Activated CD4-positive, alpha-beta T cell treated with anti-CD3 and anti-CD28 coated beads, Interleukin-2, Interleukin-4, amounts not matched to agents 100 ng/mL and 50 ng/mL, durations not matched to agents 16 hours and 8 hours (primary cell): ENCODE data around the gene PLCB2.

Experiments used
- DNase-seq: peaks from one replicate; pipeline ENCODE4 v3.0.0-alpha.2; 2020; ENCODE audit warnings: low spot score

The PLCB2 gene

DNA sequence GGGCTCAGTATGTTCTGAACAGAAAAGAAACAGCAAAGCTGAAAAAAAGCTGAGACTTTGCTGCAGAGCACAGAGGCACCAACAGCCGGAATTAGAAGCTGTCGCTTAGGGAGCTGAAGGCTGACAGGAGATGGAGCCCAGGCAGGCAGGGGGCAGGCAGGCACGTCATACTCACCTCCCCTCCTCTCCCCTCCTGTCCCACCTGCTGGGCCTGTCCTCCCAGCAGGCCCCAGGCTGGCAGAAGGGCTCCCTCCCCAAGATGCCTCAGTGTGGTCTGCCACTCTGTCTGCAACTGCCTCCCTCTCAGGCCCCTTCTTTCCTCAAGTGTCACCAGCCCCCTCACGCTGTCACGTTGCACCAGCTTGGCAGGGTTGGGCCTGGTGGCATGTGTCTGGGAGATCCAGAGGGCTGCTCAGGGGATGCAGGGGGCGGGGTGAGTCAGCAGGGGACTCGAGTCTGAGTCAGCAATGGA is 21.6 kb downstream of the PLCB2 start:
- no peak for DNase-seq

DNA sequence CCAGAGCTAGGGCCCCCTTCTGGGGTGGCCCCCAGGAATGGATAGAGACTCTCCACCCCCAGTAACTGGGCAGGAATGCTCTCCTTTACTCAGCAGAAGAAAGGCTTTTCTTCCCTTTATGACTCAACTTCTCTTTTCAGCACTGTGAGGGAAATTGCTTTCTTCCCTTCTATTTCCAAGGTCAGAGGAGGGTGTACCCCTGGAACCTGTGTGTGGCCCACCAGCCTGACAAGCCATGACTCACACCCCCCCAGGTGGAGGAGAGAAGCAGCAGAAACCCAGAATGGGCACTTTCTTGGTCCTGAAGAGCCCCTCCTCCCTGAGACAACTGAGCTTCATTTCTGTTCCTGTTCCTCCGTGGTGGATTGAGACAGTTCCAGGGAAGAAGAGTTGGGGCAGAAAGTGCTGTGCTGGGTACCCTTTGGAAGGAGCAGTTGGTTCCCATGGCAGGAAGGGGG is 22.2 kb downstream of the PLCB2 start:
- DNase-seq = no peak

DNA sequence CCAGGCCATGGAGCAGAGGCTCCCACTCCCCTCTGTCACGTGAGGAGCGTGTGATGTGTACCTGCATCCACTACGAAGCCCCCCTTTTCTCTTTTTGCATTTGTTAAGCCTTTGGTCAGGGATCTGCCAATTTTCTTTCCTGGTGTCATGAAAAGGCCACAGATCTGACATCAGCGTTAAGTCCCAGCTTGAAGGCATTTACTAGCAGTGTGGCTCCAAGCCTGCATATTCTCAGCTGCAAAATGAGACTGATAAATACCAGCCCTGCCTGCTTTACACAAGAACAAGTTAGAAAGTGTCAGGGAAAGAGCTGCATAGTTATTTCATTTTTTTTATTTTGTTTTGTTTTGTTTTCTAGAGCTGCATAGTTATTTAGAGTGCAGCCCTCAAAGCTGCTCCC is 22.6 kb downstream of the PLCB2 start:
- DNase-seq = no peak

DNA sequence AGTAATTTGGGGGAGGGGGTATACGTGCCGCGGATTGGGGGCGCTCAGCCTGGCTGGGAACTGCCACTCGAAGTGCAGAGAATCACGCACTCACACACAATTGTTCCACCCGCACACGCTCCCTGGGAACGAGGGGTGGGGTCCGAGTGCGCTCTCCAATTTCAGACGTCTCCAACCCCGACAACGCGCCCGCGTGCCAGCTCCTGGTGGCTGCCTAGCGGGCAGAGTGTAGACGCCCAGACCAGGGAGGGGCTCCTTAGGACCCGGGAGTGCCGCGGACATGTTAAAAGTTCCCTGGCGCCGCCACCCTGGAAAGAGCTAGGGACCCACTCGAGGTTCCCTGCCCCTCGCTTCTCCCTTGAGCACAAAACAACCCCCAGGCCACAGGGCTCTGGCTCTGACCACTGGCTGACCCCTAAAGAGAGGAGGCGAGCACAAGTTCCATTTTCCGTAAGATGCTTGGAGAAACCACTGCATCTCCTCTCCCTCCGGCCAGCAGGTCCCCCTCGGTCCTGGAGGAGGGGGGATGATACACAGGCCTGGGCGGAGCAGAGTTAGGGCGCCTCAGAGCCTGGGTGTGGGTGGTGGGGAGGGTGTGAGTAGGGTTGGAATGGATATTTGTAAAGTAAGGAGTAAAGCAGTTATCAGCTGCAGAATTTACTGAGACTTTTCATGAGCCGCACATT is 24.0 kb downstream of the PLCB2 start:
- DNase-seq = no peak

DNA sequence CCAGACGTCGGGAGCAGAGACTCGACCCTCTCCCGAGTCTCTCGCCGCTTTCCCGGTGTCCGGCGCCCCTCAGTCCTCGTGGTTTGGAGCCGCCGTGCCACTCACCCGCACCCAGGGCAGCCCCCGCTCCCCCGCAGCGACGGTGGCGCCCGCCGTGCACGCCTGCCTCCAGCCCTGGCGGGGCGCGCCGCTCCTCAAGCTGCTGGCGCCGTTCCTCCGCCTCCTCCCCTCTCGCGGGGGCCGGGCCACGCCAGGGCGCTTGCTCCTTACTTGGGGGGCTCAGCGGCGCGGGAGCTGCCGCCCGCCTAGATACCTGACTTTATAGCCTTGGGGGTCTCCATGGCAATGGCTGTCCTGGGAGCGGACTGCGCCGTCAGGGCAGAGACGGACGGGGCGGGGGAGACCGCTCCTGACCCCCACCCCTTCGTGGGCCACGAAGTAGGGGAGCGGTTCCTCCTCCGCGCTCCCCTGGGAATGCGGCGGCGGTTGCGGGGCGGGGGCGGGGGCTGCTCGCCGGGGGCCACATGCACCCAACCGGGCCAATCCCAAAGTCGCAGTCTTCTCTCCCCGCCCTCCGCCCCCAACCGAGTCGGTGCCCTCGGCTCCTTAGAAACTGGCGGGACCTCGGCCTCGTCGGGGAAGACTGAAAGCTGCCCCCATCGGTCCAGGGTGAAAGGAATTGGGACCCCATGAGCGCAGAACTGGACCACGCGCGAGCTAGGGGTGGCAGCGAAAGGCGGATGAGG is 24.7 kb downstream of the PLCB2 start, which contains the start of gene ANKRD63:
Gene ANKRD63, minus strand, starts transcription at position 196 of the 746 bp plus-strand sequence. CDS start 478 bp downstream, outside the sequence.
- no peak for DNase-seq

DNA sequence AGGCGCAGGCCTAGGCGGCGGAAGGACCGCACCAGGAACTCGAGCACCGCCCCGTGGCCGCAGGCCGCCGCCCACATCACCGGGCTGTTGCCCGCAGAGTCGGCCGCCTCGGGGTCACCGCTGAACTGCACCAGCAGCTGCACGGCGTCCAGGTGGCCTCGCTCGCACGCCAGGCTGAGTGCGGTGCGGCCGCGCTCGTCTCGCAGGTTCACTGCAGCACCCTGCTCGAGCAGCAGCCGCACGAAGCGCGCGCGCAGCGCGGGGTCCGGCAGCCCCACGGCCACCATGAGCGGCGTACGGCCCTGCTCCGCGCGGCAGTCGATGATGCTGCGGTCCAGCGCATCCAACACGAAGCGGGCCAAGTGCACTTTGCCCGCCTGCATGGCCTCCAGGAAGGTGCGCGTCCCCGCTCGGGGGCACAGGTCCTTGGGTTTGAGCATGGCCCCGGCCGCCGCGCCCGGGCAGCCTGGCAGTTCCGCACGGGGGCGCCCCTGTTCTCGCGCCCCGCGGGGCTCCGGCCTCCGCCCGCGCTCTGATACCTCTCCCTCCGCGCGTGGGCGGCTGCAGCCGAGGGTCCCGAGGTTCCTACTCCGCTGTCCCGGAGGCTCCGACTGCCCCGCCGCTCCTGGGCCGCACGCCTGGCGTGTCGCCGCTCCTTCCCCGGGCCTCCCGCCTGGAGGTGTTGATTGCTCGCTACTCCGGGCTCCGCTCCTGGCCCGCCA is 25.4 kb downstream of the PLCB2 start:
- peak; percentile 38 for DNase-seq

GRCh38 chr15:40281801-40282146 is 26.0 kb downstream of the PLCB2 start:
- DNase-seq = no peak

DNA sequence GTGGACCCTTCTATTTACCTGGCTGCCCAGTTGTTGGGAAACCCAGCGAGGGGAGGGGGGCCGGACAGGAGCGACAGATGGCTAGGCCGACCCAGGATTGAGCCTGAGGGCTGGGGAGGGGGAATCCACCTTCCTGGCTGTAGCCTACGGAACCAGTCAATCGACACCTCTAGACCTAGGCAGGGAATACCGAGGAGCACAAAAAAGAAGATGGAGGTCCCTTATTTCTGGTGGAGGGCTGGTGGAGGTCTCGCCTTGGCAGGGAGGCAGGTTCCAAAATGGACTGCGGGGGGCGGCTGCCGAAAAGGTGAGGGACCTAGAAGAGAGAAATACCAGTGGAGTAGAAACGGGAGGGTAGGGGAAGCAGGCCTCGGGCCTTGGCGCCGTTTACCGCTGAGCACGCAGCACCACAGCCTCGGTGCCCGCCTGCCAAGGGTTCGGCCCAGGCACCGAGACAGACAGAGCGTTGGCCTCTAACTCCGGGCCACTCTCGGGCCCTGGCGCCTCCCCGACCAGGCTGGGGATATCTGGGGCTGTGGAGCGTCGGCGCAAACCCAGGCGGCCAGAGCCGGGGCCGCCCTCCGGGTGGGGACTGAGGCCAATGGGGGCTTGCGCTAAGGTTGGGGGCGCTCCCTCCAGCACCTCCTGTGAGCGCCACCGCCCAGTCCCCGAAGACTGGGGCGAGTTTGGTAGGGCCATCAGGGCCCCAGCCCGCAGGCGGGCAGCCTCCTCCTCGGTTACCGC is 26.5 kb downstream of the PLCB2 start:
- no peak for DNase-seq

- no peak for DNase-seq
Measured at GRCh38 chr15:40280260-40281056, 27.3 kb downstream of the PLCB2 start.

DNA sequence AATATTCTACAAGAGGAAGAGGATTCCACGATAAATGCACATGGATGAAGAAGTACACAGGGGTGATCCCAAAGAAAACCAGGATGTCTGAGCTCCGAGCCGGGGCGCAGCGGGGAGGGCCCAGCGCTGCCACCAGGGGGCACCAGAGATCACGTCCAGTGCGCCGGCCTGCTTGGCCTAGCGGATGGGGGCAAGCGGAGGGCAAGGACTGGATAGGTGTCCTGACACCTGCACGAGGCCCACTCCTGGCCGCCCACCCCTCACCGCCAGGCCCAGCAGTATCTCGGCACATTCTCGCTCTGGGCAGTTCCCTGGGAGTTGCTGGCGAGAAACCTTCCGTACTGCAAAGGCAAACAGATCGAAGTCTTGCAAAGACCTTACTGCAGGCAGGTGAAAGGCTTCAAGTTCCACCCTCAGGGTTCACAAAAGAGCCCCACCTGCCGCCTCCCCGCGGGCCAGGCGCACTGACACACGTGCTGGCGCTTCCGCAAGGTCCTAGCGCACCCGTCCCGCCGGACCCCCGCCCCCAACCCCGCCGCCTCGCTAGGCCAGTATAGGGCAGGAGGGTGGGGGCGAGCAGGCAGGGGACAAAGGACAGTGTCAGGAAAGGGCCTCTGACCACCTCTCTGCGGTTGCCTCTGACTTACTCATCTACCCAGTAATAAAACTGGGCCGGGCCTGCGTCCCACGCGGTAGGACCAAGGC is 28.1 kb downstream of the PLCB2 start:
- DNase-seq = peak; percentile 56

GRCh38 chr15:40278026-40278425 is 29.7 kb downstream of the PLCB2 start:
- no peak for DNase-seq

- DNase-seq = no peak
Measured at GRCh38 chr15:40277471-40277870, 30.3 kb downstream of the PLCB2 start.

GRCh38 chr15:40276927-40277326 is 30.8 kb downstream of the PLCB2 start:
- DNase-seq = no peak

DNA sequence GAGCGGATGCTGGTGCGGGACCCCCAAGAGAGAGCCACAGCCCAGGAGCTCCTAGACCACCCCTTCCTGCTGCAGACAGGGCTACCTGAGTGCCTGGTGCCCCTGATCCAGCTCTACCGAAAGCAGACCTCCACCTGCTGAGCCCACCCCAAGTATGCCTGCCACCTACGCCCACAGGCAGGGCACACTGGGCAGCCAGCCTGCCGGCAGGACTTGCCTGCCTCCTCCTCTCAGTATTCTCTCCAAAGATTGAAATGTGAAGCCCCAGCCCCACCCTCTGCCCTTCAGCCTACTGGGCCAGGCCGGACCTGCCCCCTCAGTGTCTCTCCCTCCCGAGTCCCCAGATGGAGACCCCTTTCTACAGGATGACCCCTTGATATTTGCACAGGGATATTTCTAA is 31.8 kb downstream of the PLCB2 start:
- no peak for DNase-seq

- DNase-seq = no peak
Measured at GRCh38 chr15:40275523-40275922, 32.2 kb downstream of the PLCB2 start.

GRCh38 chr15:40274350-40275274 is 33.1 kb downstream of the PLCB2 start:
- DNase-seq = peak; percentile 87

- no peak for DNase-seq
Measured at GRCh38 chr15:40273428-40273827, 34.3 kb downstream of the PLCB2 start.

DNA sequence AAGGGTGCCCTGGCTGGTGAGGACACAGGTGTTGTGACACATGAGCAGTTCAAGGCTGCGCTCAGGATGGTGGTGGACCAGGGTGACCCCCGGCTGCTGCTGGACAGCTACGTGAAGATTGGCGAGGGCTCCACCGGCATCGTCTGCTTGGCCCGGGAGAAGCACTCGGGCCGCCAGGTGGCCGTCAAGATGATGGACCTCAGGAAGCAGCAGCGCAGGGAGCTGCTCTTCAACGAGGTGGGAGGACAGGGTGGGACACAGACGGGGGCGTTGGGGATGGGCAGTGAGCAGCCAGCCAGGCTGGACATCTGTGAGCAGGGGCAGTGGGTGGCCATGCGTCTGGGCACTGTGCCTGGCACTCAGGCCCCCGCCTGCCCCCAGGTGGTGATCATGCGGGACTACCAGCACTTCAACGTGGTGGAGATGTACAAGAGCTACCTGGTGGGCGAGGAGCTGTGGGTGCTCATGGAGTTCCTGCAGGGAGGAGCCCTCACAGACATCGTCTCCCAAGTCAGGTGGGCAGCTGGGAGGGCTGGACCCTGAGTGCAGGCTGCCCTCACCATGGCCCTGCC is 35.2 kb downstream of the PLCB2 start:
- no peak for DNase-seq
